HepG2 (cell line): ENCODE data around the gene FBXL12. TPM values are rescaled to one million over a fixed set of nuclear protein-coding genes. Genes with fewer than 3 reads are reported as not detected.

Experiments used
- ARID5B ChIP-seq: IDR thresholded peaks from 2 replicates; pipeline ENCODE4 v1.4.0; 2020; ENCODE audit warnings: mild to moderate bottlenecking, missing genetic modification reagents
- GFI1 ChIP-seq: sonication (generic); formaldehyde crosslinking; IDR thresholded peaks from 2 replicates; pipeline ENCODE4 v1.5.0; 2020; ENCODE audit warnings: missing genetic modification reagents, mild to moderate bottlenecking, borderline replicate concordance
- MAFF ChIP-seq: IDR thresholded peaks from 2 replicates; pipeline ENCODE4 v1.6.1; 2011; ENCODE audit warnings: low read depth, low read length, improper control_type of control experiment
- MEIS2 ChIP-seq: sonication (generic); formaldehyde crosslinking; IDR thresholded peaks from 2 replicates; pipeline ENCODE4 v1.9.0; 2021; ENCODE audit warnings: mild to moderate bottlenecking, missing genetic modification reagents
- MIER3 ChIP-seq: IDR thresholded peaks from 2 replicates; pipeline ENCODE4 v1.6.1; 2016; ENCODE audit warnings: missing compliant biosample characterization, borderline replicate concordance
- NR2F1 ChIP-seq, 2 experiments: fragments of 450-650 bp in 1 of 2; formaldehyde crosslinking in 1 of 2; IDR thresholded peaks; 2 replicates each; pipeline versions ENCODE4 v1.5.0 to v1.6.1; 2016 to 2020; ENCODE audit warnings: mild to moderate bottlenecking in 1 of 2, missing compliant biosample characterization in 1 of 2, missing genetic modification reagents in 1 of 2, moderate library complexity in 1 of 2
- PRPF4 ChIP-seq: fragments of 200-400 bp; formaldehyde crosslinking; IDR thresholded peaks from 2 replicates; pipeline ENCODE4 v1.6.1; 2016; ENCODE audit warnings: low read length, low read depth; ENCODE audit not compliant: poor library complexity, severe bottlenecking
- RAD21 ChIP-seq: fragments of 450-650 bp; formaldehyde crosslinking; IDR thresholded peaks from 2 replicates; pipeline ENCODE4 v1.5.0; 2020; ENCODE audit warnings: mild to moderate bottlenecking
- SMARCC2 ChIP-seq: fragments of 450-650 bp; IDR thresholded peaks from 2 replicates; pipeline ENCODE4 v1.6.1; 2017; ENCODE audit warnings: antibody characterized with exemption, mild to moderate bottlenecking
- SNRNP70 ChIP-seq: fragments of 200-400 bp; formaldehyde crosslinking; IDR thresholded peaks from 2 replicates; pipeline ENCODE4 v1.6.1; 2017; ENCODE audit warnings: mild to moderate bottlenecking, low read depth, low read length, moderate library complexity
- TEAD3 ChIP-seq: optimal IDR thresholded peaks from 2 replicates; pipeline ENCODE3; 2016; ENCODE audit warnings: borderline replicate concordance
- TOPORS ChIP-seq: sonication (generic); formaldehyde crosslinking; IDR thresholded peaks from 2 replicates; pipeline ENCODE4 v1.8.0; 2023; ENCODE audit warnings: mild to moderate bottlenecking, missing genetic modification reagents
- ZNF468 ChIP-seq: sonication (generic); formaldehyde crosslinking; IDR thresholded peaks from 2 replicates; pipeline ENCODE4 v1.8.0; 2022; ENCODE audit warnings: mild to moderate bottlenecking, moderate library complexity, missing genetic modification reagents
- ZNF691 ChIP-seq: sonication (generic); formaldehyde crosslinking; IDR thresholded peaks from 2 replicates; pipeline ENCODE4 v1.4.0; 2020; ENCODE audit warnings: missing genetic modification reagents, low read depth, mild to moderate bottlenecking, borderline replicate concordance
- ZNF724P ChIP-seq: sonication (generic); formaldehyde crosslinking; IDR thresholded peaks from 2 replicates; pipeline ENCODE4 v1.8.0; 2022; ENCODE audit warnings: missing genetic modification reagents, borderline replicate concordance
- ZNF777 ChIP-seq: sonication (generic); formaldehyde crosslinking; IDR thresholded peaks from 2 replicates; pipeline ENCODE4 v1.4.0; 2020; ENCODE audit warnings: missing genetic modification reagents
- polyA plus RNA-seq, 8 experiments: library from polyadenylated mRNA; depleted of rRNA in 3 of 8; stranded (reverse) in 7 of 8; unstranded in 1 of 8; fragments of >200 nt; fragmentation: Illumina TruSeq in 4 of 8; extraction: Trizol in 4 of 8; gene quantifications; 2 replicates each; pipeline versions ENCODE4 v1.2.1 to v1.2.3, GENCODE V29; 2011 to 2016; ENCODE audit warnings: low read depth in 4 of 8, missing spikeins in 1 of 8, mixed read lengths in 1 of 8; ENCODE audit not compliant: insufficient read depth in 1 of 8
- total RNA-seq, 5 experiments: library from RNA; depleted of rRNA; stranded (reverse); fragments of >200 nt; fragmentation: Illumina TruSeq; extraction: Trizol; gene quantifications; 2 replicates each; pipeline ENCODE4 v1.2.3, GENCODE V29; 2016; ENCODE audit warnings: low read depth in 1 of 5
- TF ChIP-seq, protein P1 (sequence below): sonication (generic); formaldehyde crosslinking; IDR thresholded peaks from 2 replicates; pipeline ENCODE4 v1.5.0; 2020; ENCODE audit warnings: mild to moderate bottlenecking, missing genetic modification reagents
- TF ChIP-seq, protein P2 (sequence below): sonication (generic); formaldehyde crosslinking; IDR thresholded peaks from 2 replicates; pipeline ENCODE4 v1.9.0; 2021; ENCODE audit warnings: missing genetic modification reagents, borderline replicate concordance
- TF ChIP-seq, protein P3 (sequence below): sonication (generic); formaldehyde crosslinking; conservative IDR thresholded peaks from 2 replicates; pipeline ENCODE4 v1.8.1; 2023; ENCODE audit warnings: missing genetic modification reagents

The FBXL12 gene
- total and polyA plus RNA-seq, 2 of the 13 experiments (the other 11 are each of a cell fraction or from before 2014, with no cell fraction given): 20.4 to 23.1 TPM

DNA sequence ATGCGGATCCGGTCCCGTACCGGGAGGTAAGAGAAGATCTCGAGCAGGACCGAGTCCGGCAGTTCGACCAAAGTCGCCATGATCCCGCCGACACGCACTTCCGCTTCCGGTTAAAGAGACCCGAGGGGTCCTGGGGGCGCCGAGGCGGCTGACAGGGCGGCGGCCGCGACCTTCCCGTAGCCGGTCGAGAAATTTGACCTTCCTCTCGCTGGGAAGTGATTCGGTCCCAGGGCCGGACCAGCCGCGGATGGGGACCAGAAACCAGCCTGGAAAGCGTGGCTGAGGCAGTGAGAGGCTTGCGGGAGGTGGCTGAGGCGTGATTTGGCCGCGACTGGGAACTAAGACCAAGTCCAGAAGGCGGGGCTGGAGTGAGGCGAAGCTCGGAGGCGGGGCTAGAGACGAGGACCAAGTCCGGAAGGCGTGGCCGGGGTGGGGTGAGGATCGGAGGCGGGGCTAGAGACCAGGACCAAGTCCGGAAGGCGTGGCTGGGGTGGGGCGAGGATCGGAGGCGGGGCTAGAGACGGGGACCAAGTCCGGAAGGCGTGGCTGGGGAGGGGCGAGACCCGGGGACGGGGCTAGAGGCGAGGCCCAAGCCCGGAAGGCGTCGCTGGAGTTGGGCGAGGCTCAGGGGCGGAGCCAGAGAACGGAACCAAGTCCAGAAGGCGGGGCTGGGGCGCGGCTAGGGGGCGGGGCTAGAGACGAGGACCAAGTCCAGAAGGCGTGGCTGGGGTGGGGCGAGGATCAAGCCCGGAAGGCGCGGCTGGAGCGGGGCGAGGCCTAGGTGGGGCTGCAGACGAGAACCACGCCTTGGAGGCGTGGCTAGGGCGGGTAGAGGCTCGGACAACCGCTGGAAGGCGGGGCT lies at the start of gene FBXL12 (continued):
- no peak for TF ChIP-seq NR2F1 (CRISPR knock-in tag; IDR thresholded peaks at IDR 0.05)
- TF ChIP-seq MAFF: no peak
- TF ChIP-seq ARID5B: peak; percentile 37; the same call in 1 of the 2 replicates
- no peak for TF ChIP-seq SMARCC2
- peak; percentile 11; the same call in 1 of the 2 replicates for TF ChIP-seq TOPORS
- no peak for TF ChIP-seq ZNF468 (CRISPR knock-in tag)
- no peak; the same call in 1 of the 2 replicates for TF ChIP-seq MIER3 (CRISPR knock-in tag)
- TF ChIP-seq PRPF4: no peak
- TF ChIP-seq MEIS2 (CRISPR knock-in tag): peak; percentile 47; the same call in 1 of the 2 replicates
- TF ChIP-seq, protein P1, sequence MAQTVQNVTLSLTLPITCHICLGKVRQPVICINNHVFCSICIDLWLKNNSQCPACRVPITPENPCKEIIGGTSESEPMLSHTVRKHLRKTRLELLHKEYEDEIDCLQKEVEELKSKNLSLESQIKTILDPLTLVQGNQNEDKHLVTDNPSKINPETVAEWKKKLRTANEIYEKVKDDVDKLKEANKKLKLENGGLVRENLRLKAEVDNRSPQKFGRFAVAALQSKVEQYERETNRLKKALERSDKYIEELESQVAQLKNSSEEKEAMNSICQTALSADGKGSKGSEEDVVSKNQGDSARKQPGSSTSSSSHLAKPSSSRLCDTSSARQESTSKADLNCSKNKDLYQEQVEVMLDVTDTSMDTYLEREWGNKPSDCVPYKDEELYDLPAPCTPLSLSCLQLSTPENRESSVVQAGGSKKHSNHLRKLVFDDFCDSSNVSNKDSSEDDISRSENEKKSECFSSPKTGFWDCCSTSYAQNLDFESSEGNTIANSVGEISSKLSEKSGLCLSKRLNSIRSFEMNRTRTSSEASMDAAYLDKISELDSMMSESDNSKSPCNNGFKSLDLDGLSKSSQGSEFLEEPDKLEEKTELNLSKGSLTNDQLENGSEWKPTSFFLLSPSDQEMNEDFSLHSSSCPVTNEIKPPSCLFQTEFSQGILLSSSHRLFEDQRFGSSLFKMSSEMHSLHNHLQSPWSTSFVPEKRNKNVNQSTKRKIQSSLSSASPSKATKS (CRISPR knock-in tag): no peak
- peak; percentile 32; the same call in 1 of the 2 replicates for TF ChIP-seq RAD21 (CRISPR knock-in tag)
- TF ChIP-seq TEAD3 (CRISPR knock-in tag): peak; percentile 5
- TF ChIP-seq, protein P2, sequence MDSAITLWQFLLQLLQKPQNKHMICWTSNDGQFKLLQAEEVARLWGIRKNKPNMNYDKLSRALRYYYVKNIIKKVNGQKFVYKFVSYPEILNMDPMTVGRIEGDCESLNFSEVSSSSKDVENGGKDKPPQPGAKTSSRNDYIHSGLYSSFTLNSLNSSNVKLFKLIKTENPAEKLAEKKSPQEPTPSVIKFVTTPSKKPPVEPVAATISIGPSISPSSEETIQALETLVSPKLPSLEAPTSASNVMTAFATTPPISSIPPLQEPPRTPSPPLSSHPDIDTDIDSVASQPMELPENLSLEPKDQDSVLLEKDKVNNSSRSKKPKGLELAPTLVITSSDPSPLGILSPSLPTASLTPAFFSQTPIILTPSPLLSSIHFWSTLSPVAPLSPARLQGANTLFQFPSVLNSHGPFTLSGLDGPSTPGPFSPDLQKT (CRISPR knock-in tag): no peak
- TF ChIP-seq, protein P3, sequence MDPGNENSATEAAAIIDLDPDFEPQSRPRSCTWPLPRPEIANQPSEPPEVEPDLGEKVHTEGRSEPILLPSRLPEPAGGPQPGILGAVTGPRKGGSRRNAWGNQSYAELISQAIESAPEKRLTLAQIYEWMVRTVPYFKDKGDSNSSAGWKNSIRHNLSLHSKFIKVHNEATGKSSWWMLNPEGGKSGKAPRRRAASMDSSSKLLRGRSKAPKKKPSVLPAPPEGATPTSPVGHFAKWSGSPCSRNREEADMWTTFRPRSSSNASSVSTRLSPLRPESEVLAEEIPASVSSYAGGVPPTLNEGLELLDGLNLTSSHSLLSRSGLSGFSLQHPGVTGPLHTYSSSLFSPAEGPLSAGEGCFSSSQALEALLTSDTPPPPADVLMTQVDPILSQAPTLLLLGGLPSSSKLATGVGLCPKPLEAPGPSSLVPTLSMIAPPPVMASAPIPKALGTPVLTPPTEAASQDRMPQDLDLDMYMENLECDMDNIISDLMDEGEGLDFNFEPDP: no peak
- no peak; the same call in 1 of the 2 replicates for TF ChIP-seq ZNF691 (CRISPR knock-in tag)
- no peak for TF ChIP-seq ZNF777 (CRISPR knock-in tag)
- TF ChIP-seq GFI1: peak; percentile 51; the same call in 1 of the 2 replicates
- no peak for TF ChIP-seq ZNF724P (CRISPR knock-in tag)
- no peak for TF ChIP-seq SNRNP70
